Right hindlimb (tissue), 1 donor: ENCODE data around the gene C6orf47.

Experiments
- DNase-seq: peaks from one replicate; pipeline ENCODE4 v3.0.0-alpha.2; 2018

C6orf47 gene

DNA sequence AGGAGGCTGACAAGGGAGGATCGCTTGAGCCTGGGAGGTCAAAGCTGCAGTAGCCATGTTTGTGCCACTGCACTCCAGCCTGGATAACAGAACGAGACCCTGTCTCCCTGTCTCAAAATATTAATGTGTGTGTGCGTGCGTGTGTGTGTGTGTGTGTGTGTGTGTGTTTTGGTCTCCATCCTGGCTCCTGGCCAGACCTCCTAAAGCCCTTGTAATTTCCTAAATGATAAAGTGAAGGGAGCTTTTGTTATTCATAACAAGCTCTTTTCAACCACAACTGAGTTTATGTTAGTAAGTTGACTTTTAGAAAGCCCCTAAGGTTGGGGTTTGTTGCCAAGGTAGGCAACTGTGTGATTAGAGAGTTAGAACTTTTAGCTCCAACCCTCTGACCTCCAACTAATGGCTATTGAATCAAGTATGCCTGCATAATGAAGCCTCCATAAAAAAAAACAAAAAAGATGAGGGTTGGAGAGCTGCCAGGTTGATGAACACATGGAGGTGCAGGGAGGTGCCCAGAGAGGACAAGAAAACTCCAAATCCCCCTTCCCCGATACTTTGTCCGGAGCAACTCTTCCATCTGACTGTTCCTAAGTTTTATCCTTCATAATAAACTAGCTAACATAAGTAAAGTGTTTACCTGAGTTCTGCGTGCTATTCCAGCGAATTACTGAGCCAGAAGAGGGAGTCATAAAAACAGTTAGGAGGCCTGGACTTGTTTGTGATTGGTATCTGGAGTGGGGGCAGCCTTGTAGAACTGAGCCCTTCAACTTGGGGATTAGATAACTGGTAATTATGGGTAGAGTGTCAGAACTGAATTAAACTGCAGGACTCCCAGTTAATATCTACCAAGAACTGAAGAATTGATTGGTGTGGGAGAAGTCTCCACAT, 50.8 kb downstream of the C6orf47 start:
- DNase-seq, result no peak
